Activated T-cell treated with anti-CD3 and anti-CD28 coated beads, Interleukin-2, amount 50 U/mL, for 24 hours (primary cell): Measurements from ENCODE around the gene AKR1B1.
A peak's percentile ranks its signal among the peaks of the same experiment; 100 is the strongest.

Source experiments
- DNase-seq: peaks from one replicate; pipeline ENCODE4 v3.0.0-alpha.2; 2020
- H3K27ac Mint-ChIP-seq: 2 replicates; pipeline ENCODE4 v1.8.0; 2020; ENCODE audit warnings: mild to moderate bottlenecking, mixed read lengths
- H3K27me3 Mint-ChIP-seq: 2 replicates; pipeline ENCODE4 v1.8.0; 2020; ENCODE audit warnings: mixed read lengths
- H3K36me3 Mint-ChIP-seq: 2 replicates; pipeline ENCODE4 v1.8.0; 2020; ENCODE audit warnings: low read depth, mixed read lengths
- H3K4me1 Mint-ChIP-seq: 2 replicates; pipeline ENCODE4 v1.8.0; 2020; ENCODE audit warnings: low read depth, mixed read lengths
- H3K4me3 Mint-ChIP-seq: 2 replicates; pipeline ENCODE4 v1.8.0; 2020; ENCODE audit warnings: mild to moderate bottlenecking, moderate library complexity, mixed read lengths
- H3K9me3 Mint-ChIP-seq: 2 replicates; pipeline ENCODE4 v1.8.0; 2020; ENCODE audit warnings: mixed read lengths

AKR1B1 gene

DNA sequence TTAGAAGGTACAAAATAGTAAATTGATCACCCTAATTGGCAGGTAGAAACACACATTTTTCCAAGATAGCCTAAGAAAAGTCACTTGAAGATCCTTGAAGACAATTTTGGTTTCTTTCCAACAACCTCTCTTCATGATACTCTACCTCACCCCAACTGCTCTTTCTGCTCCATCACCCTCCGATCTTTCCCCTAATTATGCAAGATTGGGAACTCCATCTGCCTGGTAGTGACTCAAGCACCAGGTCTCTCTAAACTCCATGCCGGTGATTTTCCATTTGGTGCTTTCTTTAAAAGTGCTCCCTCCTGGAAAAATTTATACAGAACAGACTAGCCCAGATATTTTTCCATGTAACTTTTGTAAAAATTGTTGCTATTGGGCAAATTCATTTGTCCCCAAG lies 1.1 kb upstream of the AKR1B1 start:
- Mint-ChIP-seq H3K4me3 (no peak overlapping the region), H3K4me1 (peaks cover 40% of the 10 kb centered on the region), H3K36me3 (peaks cover 30% of the 10 kb centered on the region), H3K9me3 (peaks cover 7% of the 10 kb centered on the region), H3K27ac (peak overlapping the region; percentile 37), H3K27me3 (no peaks in the 10 kb centered on the region)
- no peak for DNase-seq

DNA sequence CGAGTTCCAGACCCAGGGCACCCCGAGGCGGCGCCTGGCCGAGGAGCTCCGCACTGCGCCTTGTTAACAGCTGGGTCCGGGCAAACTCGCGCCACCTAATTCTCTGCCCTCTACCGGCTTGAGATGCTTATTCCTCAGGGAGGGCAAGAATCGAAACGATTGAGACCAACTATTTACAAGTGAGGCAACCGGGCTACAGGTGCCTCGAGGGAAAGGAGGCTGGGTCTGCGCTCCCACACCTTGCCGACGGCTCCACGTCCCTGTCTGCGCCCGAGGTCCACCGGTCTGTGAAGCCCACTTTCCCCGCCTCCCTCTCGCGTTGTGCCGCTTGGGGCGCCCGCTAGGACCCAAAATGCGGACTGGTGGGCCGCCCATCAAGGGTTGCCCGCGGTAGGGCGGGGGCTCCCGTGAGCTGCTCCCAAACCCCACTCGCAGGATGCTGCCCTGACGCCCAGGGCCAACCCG lies 527 bp downstream of the AKR1B1 start:
- H3K27ac Mint-ChIP-seq, result peak overlapping the region; percentile 90
- no peaks in the 10 kb centered on the region for H3K9me3 Mint-ChIP-seq
- DNase-seq, result peak; percentile 75
- peak overlapping the region; percentile 87 for H3K4me3 Mint-ChIP-seq
- no peaks in the 10 kb centered on the region for H3K27me3 Mint-ChIP-seq
- H3K36me3 Mint-ChIP-seq, result peaks cover 36% of the 10 kb centered on the region
- peaks cover 56% of the 10 kb centered on the region for H3K4me1 Mint-ChIP-seq

DNA sequence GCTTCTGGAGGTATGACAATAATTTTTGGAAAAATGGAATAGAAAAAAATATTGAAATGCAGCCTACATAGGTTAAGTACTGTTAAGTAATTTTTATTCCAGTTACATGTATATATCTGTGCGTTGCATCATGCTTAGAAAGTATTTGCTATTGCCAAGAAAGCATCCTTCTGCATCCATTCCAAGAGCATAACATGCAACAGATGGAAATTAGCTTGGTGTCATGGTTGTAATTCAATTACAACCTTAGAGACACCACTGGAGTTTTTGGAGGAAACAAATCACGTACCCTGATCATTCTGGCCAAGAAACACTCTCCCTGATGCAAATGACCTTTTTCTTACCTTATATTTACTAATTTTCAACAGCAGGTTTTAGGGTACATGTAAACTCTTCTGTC lies 1.7 kb downstream of the AKR1B1 start:
- no peak for DNase-seq
- Mint-ChIP-seq H3K27me3 (no peaks in the 10 kb centered on the region), H3K4me1 (peaks cover 60% of the 10 kb centered on the region), H3K9me3 (no peaks in the 10 kb centered on the region), H3K4me3 (peak overlapping the region; percentile 87), H3K27ac (no peak overlapping the region), H3K36me3 (peaks cover 45% of the 10 kb centered on the region)

DNA sequence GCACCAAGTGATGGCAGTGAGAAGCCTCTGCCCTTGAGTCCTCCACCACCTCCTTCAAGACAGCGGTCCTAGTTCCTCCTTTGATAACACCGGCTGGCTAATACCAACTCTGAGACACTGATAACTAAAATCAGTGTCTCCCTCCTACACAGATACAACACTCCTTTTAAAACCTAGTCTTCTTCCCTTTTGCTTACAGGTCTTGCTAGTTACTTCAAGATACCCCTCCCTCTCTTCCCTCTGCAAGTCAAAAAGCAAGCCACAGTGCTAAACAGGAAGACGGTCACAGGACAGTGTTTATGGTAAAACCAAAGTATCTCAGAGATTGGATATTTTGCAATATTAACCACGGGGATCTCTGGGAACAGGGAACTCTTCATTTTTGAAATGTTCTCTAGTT lies 4.6 kb downstream of the AKR1B1 start:
- Mint-ChIP-seq H3K9me3 (no peaks in the 10 kb centered on the region), H3K27me3 (no peaks in the 10 kb centered on the region), H3K36me3 (peaks cover 74% of the 10 kb centered on the region), H3K27ac (peak overlapping the region; percentile 12), H3K4me3 (no peak overlapping the region), H3K4me1 (peaks cover 52% of the 10 kb centered on the region)
- no peak for DNase-seq

DNA sequence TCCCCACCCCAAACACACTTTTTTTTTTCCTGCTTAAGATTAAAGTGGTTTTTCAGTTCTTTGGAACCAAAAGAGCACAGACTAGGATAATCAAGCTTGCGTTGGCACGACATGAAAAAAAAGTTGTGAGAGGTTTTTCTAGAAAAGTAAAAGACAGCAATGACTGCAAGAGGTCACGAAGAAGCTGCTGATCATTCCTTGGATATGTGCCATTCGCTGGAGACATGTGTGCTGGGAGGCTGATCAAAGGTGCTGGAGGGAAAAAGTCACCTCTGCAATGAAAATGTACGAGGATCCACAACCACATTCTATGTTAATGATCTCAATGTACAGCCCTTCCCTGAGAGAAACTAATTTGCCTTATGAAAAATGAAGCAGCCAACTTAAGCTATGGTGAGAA lies 5.4 kb downstream of the AKR1B1 start:
- H3K27ac Mint-ChIP-seq, result no peak overlapping the region
- H3K36me3 Mint-ChIP-seq, result peaks cover 82% of the 10 kb centered on the region
- no peak for DNase-seq
- no peaks in the 10 kb centered on the region for H3K9me3 Mint-ChIP-seq
- H3K4me3 Mint-ChIP-seq, result no peak overlapping the region
- H3K27me3 Mint-ChIP-seq, result no peaks in the 10 kb centered on the region
- H3K4me1 Mint-ChIP-seq, result peaks cover 50% of the 10 kb centered on the region

DNA sequence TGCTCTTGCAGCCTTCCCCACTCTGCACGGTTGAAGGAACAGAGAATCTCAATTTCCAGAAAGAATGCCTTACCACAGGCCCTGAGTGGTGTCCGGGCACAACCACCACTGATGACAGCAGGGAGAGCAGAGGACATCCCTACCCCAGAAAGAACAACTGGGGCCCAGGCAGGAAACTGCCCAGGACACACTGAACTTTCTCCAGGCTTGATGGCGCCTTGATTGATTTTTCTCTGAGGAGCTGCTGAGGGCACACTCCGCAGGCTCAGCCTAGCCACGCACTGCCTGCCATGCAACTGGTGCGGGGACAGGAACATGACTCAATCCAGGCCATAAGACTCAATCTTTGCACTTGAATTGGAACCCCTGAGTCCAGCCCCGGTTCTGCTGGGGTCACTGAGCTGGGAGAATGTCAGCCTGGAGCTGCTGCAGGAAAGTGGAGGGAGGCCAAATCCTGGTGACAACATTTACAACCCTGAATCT lies 5.9 kb downstream of the AKR1B1 start:
- Mint-ChIP-seq H3K27ac (no peak overlapping the region), H3K4me1 (peaks cover 46% of the 10 kb centered on the region), H3K4me3 (no peak overlapping the region), H3K9me3 (no peaks in the 10 kb centered on the region), H3K27me3 (no peaks in the 10 kb centered on the region), H3K36me3 (peaks cover 83% of the 10 kb centered on the region)
- no peak for DNase-seq

DNA sequence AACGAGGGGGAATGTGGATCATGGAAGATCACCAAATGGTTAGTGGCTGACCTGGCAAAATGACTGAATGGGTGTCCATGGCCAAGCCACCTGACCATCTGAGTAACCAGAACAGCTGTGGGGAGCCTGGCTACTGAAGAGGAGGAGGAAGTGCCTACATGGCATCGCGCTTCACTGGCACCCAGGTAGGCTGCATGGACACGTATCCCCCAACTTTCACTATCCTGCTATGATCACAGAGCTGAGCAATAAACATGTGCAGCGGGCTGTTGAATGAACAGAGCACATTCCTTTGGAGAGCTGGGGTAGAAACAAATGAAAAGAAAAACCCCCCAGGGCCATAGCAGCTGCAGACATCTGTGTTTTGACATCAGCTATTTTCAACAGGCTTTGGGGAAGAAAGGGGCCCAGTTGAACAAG lies 6.5 kb downstream of the AKR1B1 start:
- Mint-ChIP-seq H3K4me1 (peaks cover 40% of the 10 kb centered on the region), H3K27me3 (no peaks in the 10 kb centered on the region), H3K27ac (no peak overlapping the region), H3K36me3 (peaks cover 86% of the 10 kb centered on the region), H3K9me3 (no peaks in the 10 kb centered on the region), H3K4me3 (no peak overlapping the region)
- DNase-seq, result no peak

DNA sequence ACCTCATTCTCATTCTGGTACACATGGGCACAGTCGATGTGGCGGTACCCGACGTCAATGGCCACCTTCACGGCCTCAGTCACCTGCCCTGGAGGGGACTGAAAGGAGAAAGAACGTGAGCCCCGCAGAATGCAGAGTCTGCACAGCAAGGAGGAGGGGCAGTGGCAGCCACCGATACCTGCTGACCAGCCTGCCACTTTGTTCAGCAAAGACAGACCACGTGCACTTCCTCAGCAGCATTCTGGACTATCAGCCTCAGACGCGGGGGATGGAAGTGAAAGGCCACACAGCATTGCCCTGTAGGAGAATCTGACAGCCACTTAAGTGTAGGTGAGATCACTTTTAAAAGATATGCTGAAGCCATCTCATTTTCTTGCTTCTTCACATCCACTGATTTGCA lies 7.2 kb downstream of the AKR1B1 start:
- Mint-ChIP-seq H3K4me3 (no peak overlapping the region), H3K4me1 (peaks cover 35% of the 10 kb centered on the region), H3K27ac (no peak overlapping the region), H3K27me3 (no peaks in the 10 kb centered on the region), H3K9me3 (no peaks in the 10 kb centered on the region), H3K36me3 (peaks cover 87% of the 10 kb centered on the region)
- DNase-seq, result no peak

DNA sequence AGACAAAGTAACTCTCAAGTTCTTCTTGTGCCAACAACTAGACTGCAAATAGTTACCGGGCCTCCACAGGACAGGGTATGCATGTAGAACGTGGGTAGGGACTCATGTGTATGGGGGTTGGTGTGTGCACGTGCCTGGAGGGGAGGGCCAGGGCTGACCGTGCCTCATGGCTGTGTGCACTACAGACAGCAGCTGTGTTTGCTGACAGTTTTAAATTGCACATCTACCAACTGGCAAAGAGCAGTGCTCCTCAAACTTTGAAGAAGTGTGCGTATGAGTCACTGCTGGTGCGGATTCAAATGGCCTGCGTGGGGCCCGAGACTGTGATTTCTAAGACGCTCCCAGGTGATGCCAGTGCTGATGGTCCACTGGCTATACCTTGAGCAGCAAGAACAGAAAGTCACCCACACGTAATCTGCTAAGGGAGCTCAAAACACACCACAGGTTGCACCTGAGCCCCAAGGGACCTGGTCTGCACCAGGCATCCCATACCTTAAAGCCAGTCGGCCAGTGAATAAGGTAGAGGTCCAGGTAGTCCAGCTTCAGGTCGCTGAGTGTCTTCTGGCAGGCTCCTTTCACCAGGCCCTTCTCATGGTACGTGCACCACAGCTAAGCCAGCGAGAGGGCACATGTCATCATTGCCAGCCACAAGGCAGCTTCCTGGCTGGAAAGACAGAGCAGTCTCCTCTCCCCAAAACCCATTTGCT lies 8.5 kb downstream of the AKR1B1 start:
- Mint-ChIP-seq H3K4me3 (no peak overlapping the region), H3K36me3 (peaks cover 85% of the 10 kb centered on the region), H3K27me3 (no peaks in the 10 kb centered on the region), H3K27ac (no peak overlapping the region), H3K9me3 (no peaks in the 10 kb centered on the region), H3K4me1 (peaks cover 26% of the 10 kb centered on the region)
- DNase-seq, result no peak

DNA sequence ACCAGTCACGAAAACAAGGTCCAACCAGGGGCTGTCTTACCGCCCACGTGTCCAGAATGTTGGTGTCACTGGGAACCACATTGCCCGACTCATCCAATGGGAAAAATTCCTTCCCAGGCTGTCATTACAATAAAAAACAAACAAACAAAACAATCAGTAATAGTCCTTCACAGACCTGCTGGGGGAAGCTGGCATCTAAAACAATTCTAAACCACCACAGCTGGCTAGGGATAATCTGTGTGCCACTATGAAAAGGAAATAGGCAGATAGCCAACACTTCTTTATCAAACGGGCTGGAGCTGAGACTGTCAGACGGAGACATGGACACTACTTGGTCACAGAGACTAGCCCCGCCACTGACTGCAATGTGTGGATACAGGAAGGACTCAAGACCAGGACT lies 9.2 kb downstream of the AKR1B1 start:
- Mint-ChIP-seq H3K36me3 (peaks cover 87% of the 10 kb centered on the region), H3K27me3 (no peaks in the 10 kb centered on the region), H3K9me3 (no peaks in the 10 kb centered on the region), H3K4me1 (peaks cover 19% of the 10 kb centered on the region), H3K27ac (no peak overlapping the region), H3K4me3 (no peak overlapping the region)
- DNase-seq, result no peak

DNA sequence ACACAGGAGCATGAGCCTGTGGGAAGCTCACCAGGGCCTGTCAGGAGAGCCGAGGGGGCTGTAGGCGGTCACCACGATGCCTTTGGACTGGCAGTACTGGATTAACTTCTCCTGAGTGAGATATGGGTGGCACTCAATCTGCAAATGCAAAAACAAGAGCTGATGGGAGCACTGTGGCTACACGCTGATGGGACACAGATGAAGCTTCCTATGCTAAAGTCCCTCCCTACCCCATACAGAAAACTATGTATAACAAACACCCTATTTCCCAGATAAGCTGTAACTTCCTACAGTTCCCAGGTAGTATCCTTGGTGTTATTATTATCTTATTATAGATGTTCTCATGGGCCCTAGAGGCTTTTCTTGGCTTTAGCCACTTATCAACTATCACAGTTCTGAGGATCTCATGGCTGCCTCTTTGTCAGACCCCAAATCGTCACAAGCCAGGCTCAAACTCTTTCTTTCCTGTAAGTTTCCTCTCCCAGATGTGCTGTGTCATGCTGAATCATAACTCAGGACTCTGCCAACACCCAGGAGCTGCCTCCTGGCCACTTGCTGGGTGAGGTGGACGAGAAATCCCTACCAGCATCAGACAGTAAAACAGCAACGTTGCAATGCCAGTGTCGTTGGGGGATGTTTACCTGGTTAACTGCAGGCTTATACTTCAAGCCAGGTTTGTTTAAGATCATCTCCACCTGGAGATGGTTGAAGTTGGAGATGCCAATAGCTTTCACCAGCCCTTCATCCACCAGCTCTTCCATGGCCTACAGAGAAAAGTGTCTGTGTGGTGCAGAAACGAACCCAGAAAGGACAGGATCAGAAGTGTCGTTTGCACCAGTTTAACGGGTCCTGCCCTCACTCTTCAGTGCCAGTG lies 10.3 kb downstream of the AKR1B1 start:
- Mint-ChIP-seq H3K27me3 (no peaks in the 10 kb centered on the region), H3K27ac (peak overlapping the region; percentile 41), H3K9me3 (no peaks in the 10 kb centered on the region), H3K4me3 (no peak overlapping the region), H3K4me1 (peaks cover 8% of the 10 kb centered on the region), H3K36me3 (peaks cover 95% of the 10 kb centered on the region)
- DNase-seq, result no peak

DNA sequence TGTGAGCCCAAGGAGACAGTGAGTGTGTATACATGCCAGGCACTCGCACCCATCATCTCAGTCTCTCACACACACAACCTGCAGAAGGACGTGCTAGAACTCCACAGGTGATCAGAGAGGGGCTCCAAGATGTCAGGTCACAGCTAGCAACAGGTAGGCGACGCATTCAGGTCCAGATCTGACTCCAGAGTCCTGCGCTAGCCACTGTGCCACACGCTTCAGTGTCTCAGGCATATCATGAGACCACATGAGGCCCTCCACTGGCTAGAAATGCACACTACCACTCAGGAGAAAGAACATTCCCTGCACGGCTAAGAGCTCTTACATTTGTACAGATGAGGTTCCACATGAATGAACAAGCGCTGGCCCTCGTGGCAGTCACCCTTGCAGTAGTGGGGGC lies 11.5 kb downstream of the AKR1B1 start:
- no peak overlapping the region for H3K4me3 Mint-ChIP-seq
- H3K4me1 Mint-ChIP-seq, result peaks cover 3% of the 10 kb centered on the region
- H3K27ac Mint-ChIP-seq, result peak overlapping the region; percentile 29
- no peaks in the 10 kb centered on the region for H3K27me3 Mint-ChIP-seq
- no peak for DNase-seq
- peaks cover 98% of the 10 kb centered on the region for H3K36me3 Mint-ChIP-seq
- no peaks in the 10 kb centered on the region for H3K9me3 Mint-ChIP-seq

DNA sequence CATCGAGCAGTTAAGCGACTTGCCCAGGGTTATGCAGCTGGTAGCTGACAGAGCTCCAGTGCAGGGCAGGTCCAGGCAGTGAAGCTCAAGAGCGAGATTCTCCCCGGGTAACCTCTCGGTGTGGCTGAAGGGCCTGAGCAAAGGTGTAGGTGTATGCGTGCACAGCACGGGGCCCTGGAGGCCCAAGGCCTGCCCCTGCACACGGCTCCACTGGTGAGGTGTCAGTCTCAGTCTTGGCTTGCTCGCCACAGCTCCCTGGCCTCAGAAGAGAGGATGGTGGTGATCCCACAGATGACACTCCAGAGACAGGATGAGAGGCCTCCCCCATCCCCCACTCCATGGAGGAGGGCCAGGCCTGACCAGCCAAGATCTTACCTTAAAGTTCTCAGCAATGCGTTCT lies 12.0 kb downstream of the AKR1B1 start:
- H3K9me3 Mint-ChIP-seq, result no peaks in the 10 kb centered on the region
- no peaks in the 10 kb centered on the region for H3K27me3 Mint-ChIP-seq
- H3K4me1 Mint-ChIP-seq, result no peaks in the 10 kb centered on the region
- H3K4me3 Mint-ChIP-seq, result no peak overlapping the region
- H3K36me3 Mint-ChIP-seq, result peaks cover 98% of the 10 kb centered on the region
- no peak overlapping the region for H3K27ac Mint-ChIP-seq
- DNase-seq, result no peak

DNA sequence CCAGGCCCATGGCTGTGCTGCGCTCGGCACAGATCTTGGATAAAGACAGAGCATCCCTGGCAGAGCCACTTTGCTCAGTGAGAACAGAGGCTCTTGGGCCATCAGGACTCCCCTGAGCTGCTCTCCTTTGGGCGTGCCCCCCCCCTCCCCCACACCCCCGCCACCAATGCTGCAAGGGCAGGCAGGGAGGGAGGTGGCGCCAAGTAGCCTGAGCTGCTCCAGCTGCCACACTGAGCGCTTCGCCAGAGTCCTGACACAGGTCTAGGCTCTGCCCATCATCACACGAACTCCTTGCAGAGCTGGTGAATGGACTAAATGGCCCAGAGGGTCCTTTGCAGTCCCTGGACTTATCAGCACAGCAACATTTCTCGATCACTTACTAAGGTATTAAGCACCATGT lies 12.5 kb downstream of the AKR1B1 start:
- no peak overlapping the region for H3K4me3 Mint-ChIP-seq
- no peak for DNase-seq
- H3K27ac Mint-ChIP-seq, result no peak overlapping the region
- H3K36me3 Mint-ChIP-seq, result peaks cover 98% of the 10 kb centered on the region
- H3K27me3 Mint-ChIP-seq, result no peaks in the 10 kb centered on the region
- no peaks in the 10 kb centered on the region for H3K4me1 Mint-ChIP-seq
- no peaks in the 10 kb centered on the region for H3K9me3 Mint-ChIP-seq

DNA sequence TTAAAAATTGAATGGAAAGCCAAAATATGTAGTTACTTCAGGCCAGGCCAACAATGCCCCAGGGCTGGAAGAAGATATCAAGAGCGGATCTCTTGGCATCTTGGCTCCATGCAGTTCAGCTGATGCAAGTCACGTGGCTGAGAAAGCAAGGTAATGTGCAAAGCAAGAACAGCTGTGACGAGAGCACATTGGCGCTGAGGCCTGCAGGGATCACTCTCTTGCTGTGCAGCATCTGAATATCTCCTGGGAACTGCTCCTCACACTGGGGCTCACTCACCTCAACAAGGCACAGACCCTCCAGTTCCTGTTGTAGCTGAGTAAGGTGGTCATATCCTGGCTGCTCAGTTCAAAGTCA lies 14.0 kb downstream of the AKR1B1 start:
- Mint-ChIP-seq H3K27me3 (no peaks in the 10 kb centered on the region), H3K9me3 (no peaks in the 10 kb centered on the region), H3K4me3 (no peak overlapping the region), H3K4me1 (no peaks in the 10 kb centered on the region), H3K36me3 (peaks cover 98% of the 10 kb centered on the region), H3K27ac (no peak overlapping the region)
- DNase-seq, result no peak
